HG02981 (cell line): ENCODE measurements around the gene RNF166.

Experiments used
- ATAC-seq: cut with Tn5 transposase; IDR thresholded peaks from one replicate; pipeline ENCODE4 v1.9.1; 2021; ENCODE audit warnings: mild to moderate bottlenecking, moderate library complexity; ENCODE audit not compliant: unreplicated experiment

RNF166 gene

GRCh38 chr16:88739139-88739976, 33.1 kb upstream of the RNF166 start:
- ATAC-seq, result no peak

GRCh38 chr16:88738151-88739084, 32.2 kb upstream of the RNF166 start:
- ATAC-seq, result no peak

- ATAC-seq, result no peak
These were observed 31.3 kb upstream of the RNF166 start for GRCh38 chr16:88737298-88738150.

GRCh38 chr16:88736496-88736895, 30.3 kb upstream of the RNF166 start:
- no peak for ATAC-seq

- no peak for ATAC-seq
These were observed 29.9 kb upstream of the RNF166 start for GRCh38 chr16:88736088-88736487.

GRCh38 chr16:88735616-88736015, 29.4 kb upstream of the RNF166 start:
- ATAC-seq, result no peak

GRCh38 chr16:88735121-88735520, 28.9 kb upstream of the RNF166 start:
- no peak for ATAC-seq

GRCh38 chr16:88734361-88734728, 28.1 kb upstream of the RNF166 start:
- no peak for ATAC-seq

GRCh38 chr16:88733630-88734360, 27.6 kb upstream of the RNF166 start:
- ATAC-seq, result no peak

GRCh38 chr16:88732961-88733294, 26.7 kb upstream of the RNF166 start:
- no peak for ATAC-seq

GRCh38 chr16:88732172-88732960, 26.2 kb upstream of the RNF166 start:
- ATAC-seq, result no peak

GRCh38 chr16:88731699-88732098, 25.5 kb upstream of the RNF166 start:
- ATAC-seq, result no peak

GRCh38 chr16:88730632-88731607, 24.7 kb upstream of the RNF166 start:
- ATAC-seq, result no peak

- no peak for ATAC-seq
These were observed 21.7 kb upstream of the RNF166 start for GRCh38 chr16:88727871-88728270.

- ATAC-seq, result no peak
These were observed 20.8 kb upstream of the RNF166 start for GRCh38 chr16:88726981-88727380.

GRCh38 chr16:88726408-88726749, 20.2 kb upstream of the RNF166 start:
- ATAC-seq, result no peak

GRCh38 chr16:88725609-88726407, 19.6 kb upstream of the RNF166 start:
- ATAC-seq, result no peak
